Occipital lobe (tissue), 2 donors: Measurements from ENCODE around the gene UPK3BL2. TPM values are rescaled to one million over a fixed set of nuclear protein-coding genes. Genes with fewer than 3 reads are reported as not detected.
"Not testable (repeated sequence)": the region's sequence is repeated elsewhere in the genome, so short reads cannot be mapped to it uniquely, and the experiment has no call there.

ENCODE experiments used
- DNase-seq: peaks from one replicate; lab custom pipeline; 2025; lab: John Stamatoyannopoulos, UW
- total RNA-seq: library from RNA; depleted of rRNA; stranded (reverse); fragments of >200 nt; gene quantifications from one replicate; pipeline ENCODE4 v1.2.3, GENCODE V29; 2014

Gene UPK3BL2
- total RNA-seq, 1 donor from 2014 or later, result 1.4 TPM

- not testable (repeated sequence) for DNase-seq
These were observed 11.9 kb downstream of the UPK3BL2 start for GRCh38 chr7:102531583-102531982.

- DNase-seq, result not testable (repeated sequence)
These were observed 15.4 kb downstream of the UPK3BL2 start for GRCh38 chr7:102527822-102528793.

GRCh38 chr7:102527182-102527581 lies 16.3 kb downstream of the UPK3BL2 start:
- not testable (repeated sequence) for DNase-seq

GRCh38 chr7:102524803-102525202 lies 18.7 kb downstream of the UPK3BL2 start:
- not testable (repeated sequence) for DNase-seq

GRCh38 chr7:102520797-102521196 lies 22.7 kb downstream of the UPK3BL2 start:
- not testable (repeated sequence) for DNase-seq

- not testable (repeated sequence) for DNase-seq
These were observed 25.8 kb downstream of the UPK3BL2 start, which contains the start of gene RASA4B for GRCh38 chr7:102517550-102518147. RASA4B (minus strand) TSS chr7:102517777; CDS start chr7:102517710, 67 bp downstream.

- not testable (repeated sequence) for DNase-seq
These were observed 26.5 kb downstream of the UPK3BL2 start for GRCh38 chr7:102516951-102517350.

- DNase-seq, result not testable (repeated sequence)
These were observed 27.6 kb downstream of the UPK3BL2 start for GRCh38 chr7:102515889-102516288.

GRCh38 chr7:102514881-102515721 lies 28.4 kb downstream of the UPK3BL2 start:
- not testable (repeated sequence) for DNase-seq

GRCh38 chr7:102512642-102513221 lies 30.8 kb downstream of the UPK3BL2 start:
- DNase-seq, result not testable (repeated sequence)

GRCh38 chr7:102511860-102512522 lies 31.5 kb downstream of the UPK3BL2 start:
- DNase-seq, result not testable (repeated sequence)

GRCh38 chr7:102510575-102510974 lies 32.9 kb downstream of the UPK3BL2 start:
- DNase-seq, result not testable (repeated sequence)

- DNase-seq, result not testable (repeated sequence)
These were observed 35.9 kb downstream of the UPK3BL2 start for GRCh38 chr7:102507410-102508088.

GRCh38 chr7:102505298-102506185 lies 38.0 kb downstream of the UPK3BL2 start:
- not testable (repeated sequence) for DNase-seq

- DNase-seq, result not testable (repeated sequence)
These were observed 40.4 kb downstream of the UPK3BL2 start for GRCh38 chr7:102503141-102503540.

- DNase-seq, result not testable (repeated sequence)
These were observed 45.2 kb downstream of the UPK3BL2 start for GRCh38 chr7:102498321-102498720.

GRCh38 chr7:102497308-102497707 lies 46.2 kb downstream of the UPK3BL2 start:
- not testable (repeated sequence) for DNase-seq

GRCh38 chr7:102496861-102497260 lies 46.6 kb downstream of the UPK3BL2 start:
- DNase-seq, result not testable (repeated sequence)
